ENCODE data around the gene EREG. TPM values are rescaled to one million over a fixed set of nuclear protein-coding genes. Genes with fewer than 3 reads are reported as not detected.
"Not testable (repeated sequence)": the region's sequence is repeated elsewhere in the genome, so short reads cannot be mapped to it uniquely, and the experiment has no call there.

Gene EREG
- total RNA-seq, 1 donor: 15.0 TPM

DNA sequence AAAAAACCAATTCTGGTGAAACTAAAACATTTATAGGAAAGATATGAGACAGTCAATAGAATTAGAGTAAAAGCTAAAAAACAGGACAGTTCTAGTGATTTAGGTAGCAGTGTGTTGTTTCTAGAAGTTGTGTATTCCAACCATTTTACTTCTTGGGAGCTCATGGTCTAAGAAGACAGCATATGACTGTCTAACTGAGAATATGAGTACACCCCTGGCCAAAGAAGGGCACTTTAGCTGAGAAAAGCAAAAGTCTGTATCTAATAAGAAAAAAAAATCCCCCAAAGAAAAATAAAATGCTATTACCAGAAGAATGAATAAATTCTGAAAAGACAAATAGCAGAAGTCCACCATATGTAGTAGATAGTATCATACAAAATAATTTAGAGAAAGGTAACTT, 26.4 kb downstream of the EREG start:
- no peak overlapping the region for H3K4me3 ChIP-seq (ENCODE audit: low read depth, low read length)
- DNase-seq (ENCODE audit: low read depth): no peak
- TF ChIP-seq, protein P1, sequence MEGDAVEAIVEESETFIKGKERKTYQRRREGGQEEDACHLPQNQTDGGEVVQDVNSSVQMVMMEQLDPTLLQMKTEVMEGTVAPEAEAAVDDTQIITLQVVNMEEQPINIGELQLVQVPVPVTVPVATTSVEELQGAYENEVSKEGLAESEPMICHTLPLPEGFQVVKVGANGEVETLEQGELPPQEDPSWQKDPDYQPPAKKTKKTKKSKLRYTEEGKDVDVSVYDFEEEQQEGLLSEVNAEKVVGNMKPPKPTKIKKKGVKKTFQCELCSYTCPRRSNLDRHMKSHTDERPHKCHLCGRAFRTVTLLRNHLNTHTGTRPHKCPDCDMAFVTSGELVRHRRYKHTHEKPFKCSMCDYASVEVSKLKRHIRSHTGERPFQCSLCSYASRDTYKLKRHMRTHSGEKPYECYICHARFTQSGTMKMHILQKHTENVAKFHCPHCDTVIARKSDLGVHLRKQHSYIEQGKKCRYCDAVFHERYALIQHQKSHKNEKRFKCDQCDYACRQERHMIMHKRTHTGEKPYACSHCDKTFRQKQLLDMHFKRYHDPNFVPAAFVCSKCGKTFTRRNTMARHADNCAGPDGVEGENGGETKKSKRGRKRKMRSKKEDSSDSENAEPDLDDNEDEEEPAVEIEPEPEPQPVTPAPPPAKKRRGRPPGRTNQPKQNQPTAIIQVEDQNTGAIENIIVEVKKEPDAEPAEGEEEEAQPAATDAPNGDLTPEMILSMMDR (IDR thresholded peaks at IDR 0.05; ENCODE audit: insufficient read depth, low read length): no peak

DNA sequence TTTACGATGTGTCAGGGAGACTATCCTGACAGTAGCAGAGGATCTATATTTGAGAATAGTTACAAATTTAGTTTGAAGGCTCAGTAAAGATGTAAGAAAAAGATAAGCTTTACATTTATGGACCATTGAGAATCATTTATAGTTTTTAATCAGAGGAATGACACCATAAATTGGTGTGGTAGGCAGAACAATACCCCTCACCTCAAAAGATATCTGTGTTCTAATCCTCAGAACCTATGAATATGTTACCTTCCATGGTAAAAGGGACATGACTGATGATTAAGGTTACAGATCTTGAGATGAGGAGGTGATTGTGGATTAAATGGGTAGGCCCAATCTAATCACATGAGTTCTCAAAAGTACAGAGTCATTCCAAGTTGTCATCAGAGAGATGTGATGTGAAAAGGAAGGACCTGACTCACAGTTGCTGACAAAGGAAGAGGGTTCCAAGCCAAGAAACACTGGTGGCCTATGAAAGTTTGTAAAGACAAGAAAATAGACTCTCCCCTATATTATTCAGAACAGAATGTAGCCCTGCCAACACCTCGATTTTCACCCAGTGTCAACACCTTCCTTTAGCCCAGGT, 27.0 kb downstream of the EREG start:
- TF ChIP-seq, protein P1 (IDR thresholded peaks at IDR 0.05; ENCODE audit: insufficient read depth, low read length): no peak
- no peak for DNase-seq (ENCODE audit: low read depth)
- no peak overlapping the region for H3K4me3 ChIP-seq (ENCODE audit: low read depth, low read length)

DNA sequence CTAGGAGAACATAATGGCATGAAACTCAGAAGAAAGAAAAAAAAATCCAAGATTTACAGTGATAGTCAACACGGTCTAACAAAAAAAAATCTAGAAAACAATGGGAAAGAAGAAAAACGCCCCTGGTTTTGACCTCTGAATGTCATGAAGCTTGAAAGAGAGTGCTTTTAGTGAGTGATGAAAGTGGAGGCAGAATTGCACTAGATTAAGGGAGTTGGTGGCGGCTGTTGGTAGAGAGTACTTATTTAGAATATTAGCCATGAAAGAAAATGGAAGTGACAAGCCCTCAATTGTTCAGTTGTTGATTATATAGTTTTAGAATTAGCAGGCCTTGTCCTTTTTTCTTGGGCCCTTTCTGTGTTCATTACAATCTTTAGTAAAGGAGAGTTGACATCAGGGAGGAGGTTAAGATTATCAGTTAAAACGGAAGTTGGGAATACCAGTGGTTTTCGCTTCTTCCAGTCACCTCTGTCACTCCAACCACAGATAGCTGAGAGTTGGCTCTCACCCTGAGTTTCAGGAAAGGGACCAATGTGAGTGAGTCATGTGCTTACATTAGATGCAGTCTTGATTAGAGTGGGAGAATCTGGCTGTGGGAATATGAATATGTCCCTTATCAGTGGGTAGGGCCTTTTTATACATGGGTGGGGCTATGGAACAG, 29.7 kb downstream of the EREG start:
- H3K4me3 ChIP-seq (ENCODE audit: low read depth, low read length): no peak overlapping the region
- TF ChIP-seq, protein P1 (IDR thresholded peaks at IDR 0.05; ENCODE audit: insufficient read depth, low read length): no peak
- peak; percentile 75 for DNase-seq (ENCODE audit: low read depth)

DNA sequence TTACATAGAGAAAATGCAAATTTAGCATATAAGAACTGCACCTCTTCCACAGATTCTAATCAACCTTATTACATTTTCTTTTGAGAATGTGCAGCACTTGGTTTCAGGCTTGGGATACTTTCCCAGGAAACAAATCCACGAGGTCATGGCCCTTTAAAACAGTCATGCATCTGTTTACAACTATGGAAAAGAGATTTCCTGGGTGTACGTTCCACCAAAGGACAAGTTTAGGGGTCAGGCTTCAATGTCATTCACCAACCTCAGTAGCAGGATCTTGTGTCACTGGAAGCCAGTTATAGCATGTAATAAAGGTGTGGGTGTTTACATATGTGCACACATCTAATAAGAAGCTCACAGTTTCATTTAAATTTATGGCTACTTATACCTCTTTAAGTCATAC, 30.7 kb downstream of the EREG start:
- TF ChIP-seq, protein P1 (IDR thresholded peaks at IDR 0.05; ENCODE audit: insufficient read depth, low read length): no peak
- DNase-seq (ENCODE audit: low read depth): no peak

DNA sequence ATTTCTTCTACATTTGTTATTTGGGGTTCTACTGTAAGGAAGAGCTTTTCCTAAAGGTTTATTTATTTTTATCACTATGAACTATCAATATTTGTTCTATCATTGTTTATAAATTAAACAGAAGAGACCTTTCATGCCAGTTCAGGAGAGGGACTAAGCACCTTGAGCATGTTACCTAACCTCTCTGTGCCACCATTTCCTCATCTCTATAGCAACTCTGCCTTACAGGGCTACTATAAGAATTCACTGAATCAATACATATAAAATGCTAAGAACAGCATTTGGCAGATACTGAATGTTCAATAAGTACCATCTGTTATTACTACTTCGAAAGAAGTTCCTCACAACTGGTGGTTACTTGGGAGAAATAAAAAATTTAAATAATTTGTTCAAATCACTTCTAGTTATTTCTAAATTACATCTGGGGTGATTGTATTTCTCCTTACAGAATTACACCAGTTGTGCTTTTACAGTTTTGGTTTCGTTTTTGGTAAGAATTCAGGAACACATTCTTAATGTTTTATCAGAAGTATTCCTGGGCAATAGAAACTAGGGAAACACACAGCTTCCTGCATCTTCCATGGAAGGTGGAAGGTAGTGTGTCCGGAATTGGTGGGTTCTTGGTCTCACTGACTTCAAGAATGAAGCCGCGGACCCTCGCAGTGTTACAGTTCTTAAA, 32.9 kb downstream of the EREG start:
- peak overlapping the region; percentile 37 for H3K4me3 ChIP-seq (ENCODE audit: low read depth, low read length)
- peak; percentile 41 for DNase-seq (ENCODE audit: low read depth)

More for the DNA sequence above, 30.7 kb downstream of the EREG start:
- no peak overlapping the region for H3K4me3 ChIP-seq (ENCODE audit: low read depth, low read length)

DNA sequence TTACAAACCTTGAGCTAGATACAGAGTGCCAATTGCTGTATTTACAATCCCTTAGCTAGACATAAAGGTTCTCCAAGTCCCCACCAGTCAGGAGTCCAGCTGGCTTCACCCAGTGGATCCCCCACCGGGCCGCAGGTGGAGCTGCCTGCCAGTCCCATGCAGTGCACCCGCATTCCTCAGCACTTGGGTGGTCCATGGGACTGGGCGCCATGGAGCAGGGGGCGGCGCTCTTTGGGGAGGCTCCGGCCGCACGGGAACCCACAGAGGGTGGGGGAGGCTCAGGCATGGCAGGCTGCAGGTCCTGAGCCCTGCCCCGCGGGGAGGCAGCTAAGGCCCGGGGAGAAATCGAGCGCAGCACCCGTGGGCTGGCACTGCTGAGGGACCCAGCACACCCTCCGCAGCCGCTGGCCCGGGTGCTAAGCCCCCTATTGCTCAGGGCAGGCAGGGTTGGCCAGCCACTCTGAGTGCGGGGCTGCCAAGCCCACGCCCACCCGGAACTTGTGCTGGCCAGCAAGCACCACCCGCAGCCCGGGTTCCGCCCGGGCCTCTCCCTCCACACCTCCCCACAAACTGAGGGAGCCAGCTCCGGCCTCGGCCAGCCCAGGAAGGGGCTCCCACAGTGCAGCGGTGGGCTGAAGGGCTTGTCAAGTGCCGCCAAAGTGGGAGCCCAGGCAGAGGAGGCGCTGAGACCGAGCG, 34.1 kb downstream of the EREG start:
- H3K4me3 ChIP-seq (ENCODE audit: low read depth, low read length); DNase-seq (ENCODE audit: low read depth): not testable (repeated sequence)

More for the DNA sequence above, 32.9 kb downstream of the EREG start:
- TF ChIP-seq, protein P1 (IDR thresholded peaks at IDR 0.05; ENCODE audit: insufficient read depth, low read length): no peak

DNA sequence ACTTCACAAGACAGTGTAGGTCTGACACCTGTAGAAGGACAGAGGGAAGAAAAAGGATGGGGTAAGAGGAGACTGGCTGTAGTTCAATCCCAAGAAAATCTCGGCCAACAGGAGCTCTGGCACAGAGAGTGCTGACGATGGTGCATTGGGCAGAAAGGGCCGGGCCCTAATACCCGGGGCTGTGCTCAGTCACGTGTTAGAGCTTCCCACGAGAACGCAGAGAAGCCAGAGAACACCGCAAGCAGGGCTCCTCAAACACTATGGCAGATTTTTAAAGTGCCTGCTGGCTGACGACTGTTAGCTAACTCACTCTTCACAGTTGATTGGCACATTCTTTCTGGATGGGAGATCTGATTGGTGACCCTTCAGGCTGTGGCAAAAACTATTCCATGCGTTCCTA, 35.5 kb downstream of the EREG start:
- TF ChIP-seq, protein P1 (IDR thresholded peaks at IDR 0.05; ENCODE audit: insufficient read depth, low read length): no peak
- DNase-seq (ENCODE audit: low read depth): no peak
- no peak overlapping the region for H3K4me3 ChIP-seq (ENCODE audit: low read depth, low read length)
